B cell (primary cell): ENCODE measurements around the gene PTGES3. TPM values are rescaled to one million over a fixed set of nuclear protein-coding genes. Genes with fewer than 3 reads are reported as not detected.
A peak's percentile ranks its signal among the peaks of the same experiment; 100 is the strongest.

Experiments
- ATAC-seq: fragments of 200-7000 bp; cut with Tn5 transposase; one replicate; pipeline ENCODE4 v1.10.0; 2021; ENCODE audit warnings: low read depth, mild to moderate bottlenecking, moderate number of reproducible peaks, moderate library complexity
- CTCF ChIA-PET: fragments of 350-600 bp; sonication (Branson Sonifier 250); formaldehyde crosslinking; loops from one replicate; lab custom pipeline; 2021; ENCODE audit warnings: antibody characterized with exemption, inconsistent platforms; lab: Charles Lee
- POLR2A ChIA-PET: fragments of 350-600 bp; sonication (Branson Sonifier 250); formaldehyde crosslinking; loops from one replicate; lab custom pipeline; 2021; ENCODE audit warnings: antibody characterized with exemption; lab: Charles Lee
- DNase-seq: peaks from one replicate; pipeline ENCODE4 v3.0.0; 2013
- H2AFZ ChIP-seq: 2 replicates; pipeline ENCODE4 v1.6.1; 2012; ENCODE audit warnings: mild to moderate bottlenecking, low read depth, low read length; ENCODE audit not compliant: insufficient read depth, poor library complexity, severe bottlenecking
- H3K27ac ChIP-seq, 2 donors: 1 replicate in 1 of 2; 2 replicates in 1 of 2; pipeline ENCODE4 v1.5.1; 2012 to 2013; ENCODE audit warnings: low read length in 2 of 2, mild to moderate bottlenecking in 2 of 2, moderate library complexity in 1 of 2
- H3K27me3 ChIP-seq, 4 experiments: fragments of 200-600 bp in 1 of 4; sonication (generic) in 1 of 4; replicated peaks in 1 of 4; 1 replicate in 2 of 4; 2 replicates in 2 of 4; pipeline versions ENCODE4 v1.6.1 to v1.7.0; 2013 to 2016; ENCODE audit warnings: low read length in 3 of 4, mild to moderate bottlenecking in 2 of 4, mixed read lengths in 1 of 4, moderate library complexity in 1 of 4; ENCODE audit not compliant: insufficient read depth in 4 of 4, control insufficient read depth in 3 of 4; ENCODE audit errors: control extremely low read depth in 1 of 4
- H3K36me3 ChIP-seq, 2 experiments: replicated peaks in 1 of 2; 1 replicate in 1 of 2; 2 replicates in 1 of 2; pipeline versions ENCODE4 v1.6.1 to v1.7.1; 2013; ENCODE audit warnings: low read length in 1 of 2; ENCODE audit not compliant: insufficient read depth in 2 of 2, control insufficient read depth in 1 of 2; ENCODE audit errors: control extremely low read depth in 1 of 2, extremely low read depth in 1 of 2
- H3K4me1 ChIP-seq, 2 donors: fragments of 200-600 bp in 1 of 2; sonication (generic) in 1 of 2; 1 replicate in 1 of 2; 2 replicates in 1 of 2; pipeline versions ENCODE4 v1.5.1 to v1.6.1; 2013 to 2017; ENCODE audit warnings: low read length in 2 of 2; ENCODE audit not compliant: control insufficient read depth in 2 of 2, insufficient read depth in 2 of 2
- H3K4me2 ChIP-seq: replicated peaks from 2 replicates; pipeline ENCODE3; 2012; ENCODE audit warnings: mild to moderate bottlenecking, low read depth, low read length; ENCODE audit not compliant: poor library complexity, severe bottlenecking
- H3K4me3 ChIP-seq, 5 experiments: fragments of 200-600 bp in 1 of 5; sonication (generic) in 1 of 5; 1 replicate in 3 of 5; 2 replicates in 2 of 5; pipeline versions ENCODE4 v1.5.1 to v1.7.0; 2011 to 2016; ENCODE audit warnings: low read length in 4 of 5, mild to moderate bottlenecking in 4 of 5, low read depth in 2 of 5, control low read depth in 1 of 5, moderate library complexity in 1 of 5; ENCODE audit not compliant: insufficient read depth in 1 of 5; ENCODE audit errors: control extremely low read depth in 1 of 5, extremely low read depth in 1 of 5
- H3K79me2 ChIP-seq: fragments of 200-600 bp; sonication (generic); one replicate; pipeline ENCODE4 v1.6.0; 2016; ENCODE audit warnings: low read length; ENCODE audit not compliant: control insufficient read depth, insufficient read depth
- H3K9ac ChIP-seq: fragments of 200-600 bp; sonication (generic); 2 replicates; pipeline ENCODE4 v1.6.1; 2017; ENCODE audit warnings: mild to moderate bottlenecking, low read length, moderate library complexity
- H3K9me3 ChIP-seq, 3 donors: one replicate each; pipeline versions ENCODE4 v1.6.1 to v1.7.1; 2013; ENCODE audit warnings: low read length in 2 of 3; ENCODE audit not compliant: control insufficient read depth in 2 of 3, insufficient read depth in 1 of 3; ENCODE audit errors: control extremely low read depth in 1 of 3
- H4K20me1 ChIP-seq: 2 replicates; pipeline ENCODE4 v1.6.0; 2012; ENCODE audit warnings: mild to moderate bottlenecking, low read length; ENCODE audit not compliant: insufficient read depth, control insufficient read depth, poor library complexity, severe bottlenecking
- H3K27ac Mint-ChIP-seq: one replicate; pipeline ENCODE4 v1.8.0; 2021; ENCODE audit warnings: mixed read lengths
- H3K27me3 Mint-ChIP-seq: one replicate; pipeline ENCODE4 v1.8.0; 2021; ENCODE audit warnings: mixed read lengths
- H3K4me1 Mint-ChIP-seq: one replicate; pipeline ENCODE4 v1.8.0; 2021; ENCODE audit warnings: mixed read lengths
- H3K4me3 Mint-ChIP-seq: one replicate; pipeline ENCODE4 v1.8.0; 2021; ENCODE audit warnings: mixed read lengths
- H3K9me3 Mint-ChIP-seq: one replicate; pipeline ENCODE4 v1.8.0; 2022; ENCODE audit warnings: mixed read lengths; ENCODE audit not compliant: insufficient read depth
- EZH2 ChIP-seq: IDR thresholded peaks from 2 replicates; pipeline ENCODE4 v1.6.1; 2012; ENCODE audit warnings: borderline replicate concordance, low read depth, mild to moderate bottlenecking, moderate library complexity, low read length; ENCODE audit not compliant: insufficient read depth, poor library complexity, severe bottlenecking
- WGBS: methylation state at CpG from one replicate; pipeline ENCODE4 v1.1.5; 2013; ENCODE audit warnings: missing lambda C conversion rate; ENCODE audit not compliant: insufficient coverage; 5-methylcytosine and 5-hydroxymethylcytosine counted together
- intact Hi-C: fragments of 100-400 bp; cut with micrococcal nuclease; formaldehyde crosslinking; loops from one replicate; pipeline ENCODE4 v1.10.0; 2022
- polyA plus RNA-seq: library from polyadenylated mRNA; depleted of rRNA; stranded (reverse); fragments of >200 nt; gene quantifications from 2 replicates; pipeline ENCODE4 v1.2.3, GENCODE V29; 2012
- total RNA-seq, 2 donors: library from RNA; stranded (reverse); fragments of 120-200 nt in 1 of 2; gene quantifications; 1 replicate in 1 of 2; 2 replicates in 1 of 2; pipeline versions ENCODE4 v1.2.3 to v1.2.4, GENCODE V29; 2013 to 2022
- TF ChIP-seq, protein P1 (sequence below): fragments of 200-600 bp; IDR thresholded peaks from one replicate; pipeline ENCODE4 v1.8.0; 2022; ENCODE audit warnings: antibody characterized with exemption, mild to moderate bottlenecking

Gene PTGES3
- total and polyA plus RNA-seq, 2 donors (not counting 1 experiment from before 2014, with no cell fraction given), result 35.3 to 121 TPM

DNA sequence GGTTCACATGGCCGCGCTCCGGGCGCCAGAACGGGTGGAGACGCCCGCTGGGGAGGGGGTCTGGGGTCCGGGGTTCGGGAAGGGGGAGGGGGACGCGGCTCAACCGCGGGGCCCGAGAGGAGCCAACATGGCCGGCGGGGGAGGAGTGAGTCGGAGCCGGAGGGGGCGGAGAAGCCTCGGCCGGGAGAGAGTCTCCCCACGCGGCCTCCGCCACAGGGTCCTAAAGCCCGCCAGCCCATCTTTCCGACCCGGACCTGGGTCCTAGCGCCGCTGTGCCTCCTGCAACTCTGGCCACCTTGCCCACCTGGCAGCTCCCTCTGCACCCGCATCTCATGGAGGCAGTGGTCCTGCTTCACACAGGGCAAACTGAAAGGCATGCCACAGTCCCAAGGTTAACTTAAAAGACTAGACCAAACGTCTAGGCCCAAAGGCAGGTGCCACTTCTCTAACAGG lies 57.9 kb downstream of the PTGES3 start, which contains the start of gene BAZ2A:
Gene BAZ2A (minus strand): TSS at position 147 of the 453 bp plus-strand sequence. CDS start 12,796 bp downstream, outside the sequence.
- Mint-ChIP-seq H3K9me3 (no peaks in the 10 kb centered on the region), H3K4me1 (peaks cover 78% of the 10 kb centered on the region), H3K27ac (peak within 1 kb of the TSS; percentile 92), H3K4me3 (peak within 1 kb of the TSS; percentile 89), H3K27me3 (no peaks in the 10 kb centered on the region)
- Histone ChIP-seq H3K4me3 (peak within 1 kb of the TSS; percentile 98 to 100 (median 99)), H2AFZ (peak within 1 kb of the TSS; percentile 66), H4K20me1 (peaks cover 19% of the 10 kb centered on the region), H3K4me2 (peak within 1 kb of the TSS; percentile 78), H3K9ac (peak within 1 kb of the TSS; percentile 95), H3K27me3 (no peaks in the 10 kb centered on the region), H3K79me2 (peaks cover 82% of the 10 kb centered on the region), H3K36me3 (no peaks in the 10 kb centered on the region), H3K27ac (peak within 1 kb of the TSS; percentile 97 to 98), H3K9me3 (no peaks in the 10 kb centered on the region), H3K4me1 (peaks cover 64 to 73% of the 10 kb centered on the region in 2 donors)
- CTCF ChIA-PET, result interaction anchor here (2.4 kb wide), 1 partner anchor 29 kb away, joined by 8 read pairs; no protein-coding TSS in a partner anchor
- ATAC-seq (peak; percentile 65), DNase-seq (peak; percentile 84)
- POLR2A ChIA-PET, result interaction anchor here (0.6 to 5.1 kb wide), 8 partner anchors 10 to 1273 kb away, joined by 3 to 18 read pairs (median 7); partner anchors contain the start of genes ATP5F1B, PTGES3, RAB5B and STAT6
- TF ChIP-seq, protein P1, sequence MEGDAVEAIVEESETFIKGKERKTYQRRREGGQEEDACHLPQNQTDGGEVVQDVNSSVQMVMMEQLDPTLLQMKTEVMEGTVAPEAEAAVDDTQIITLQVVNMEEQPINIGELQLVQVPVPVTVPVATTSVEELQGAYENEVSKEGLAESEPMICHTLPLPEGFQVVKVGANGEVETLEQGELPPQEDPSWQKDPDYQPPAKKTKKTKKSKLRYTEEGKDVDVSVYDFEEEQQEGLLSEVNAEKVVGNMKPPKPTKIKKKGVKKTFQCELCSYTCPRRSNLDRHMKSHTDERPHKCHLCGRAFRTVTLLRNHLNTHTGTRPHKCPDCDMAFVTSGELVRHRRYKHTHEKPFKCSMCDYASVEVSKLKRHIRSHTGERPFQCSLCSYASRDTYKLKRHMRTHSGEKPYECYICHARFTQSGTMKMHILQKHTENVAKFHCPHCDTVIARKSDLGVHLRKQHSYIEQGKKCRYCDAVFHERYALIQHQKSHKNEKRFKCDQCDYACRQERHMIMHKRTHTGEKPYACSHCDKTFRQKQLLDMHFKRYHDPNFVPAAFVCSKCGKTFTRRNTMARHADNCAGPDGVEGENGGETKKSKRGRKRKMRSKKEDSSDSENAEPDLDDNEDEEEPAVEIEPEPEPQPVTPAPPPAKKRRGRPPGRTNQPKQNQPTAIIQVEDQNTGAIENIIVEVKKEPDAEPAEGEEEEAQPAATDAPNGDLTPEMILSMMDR, result no peak
- TF ChIP-seq EZH2, result no peak
- intact Hi-C loops, result loop anchor here (1.0 to 10.0 kb wide), 6 partner anchors 58 to 895 kb away; partner anchors contain the start of genes APOF, DDIT3, MBD6 and NAB2
- WGBS, result under 1% methylated on average over 31 of the region's 31 CpGs
